Measurements from ENCODE around the gene TMEM200A.

TMEM200A gene

GRCh38 chr6:130426066-130426721 lies 60.4 kb downstream of the TMEM200A start:
- DNase-seq = no peak

GRCh38 chr6:130431346-130431852 lies 65.6 kb downstream of the TMEM200A start:
- DNase-seq = no peak

GRCh38 chr6:130432838-130433237 lies 67.0 kb downstream of the TMEM200A start:
- DNase-seq = no peak

- no peak for DNase-seq
These were observed 68.5 kb downstream of the TMEM200A start for GRCh38 chr6:130434174-130434873.

- DNase-seq = no peak
These were observed 69.4 kb downstream of the TMEM200A start for GRCh38 chr6:130435181-130435580.

- DNase-seq = no peak
These were observed 72.1 kb downstream of the TMEM200A start for GRCh38 chr6:130437961-130438360.

GRCh38 chr6:130447374-130447773 lies 81.6 kb downstream of the TMEM200A start:
- DNase-seq = no peak

GRCh38 chr6:130452336-130452735 lies 86.5 kb downstream of the TMEM200A start:
- no peak for DNase-seq

GRCh38 chr6:130453230-130453629 lies 87.4 kb downstream of the TMEM200A start:
- DNase-seq = no peak

GRCh38 chr6:130457605-130458004 lies 91.8 kb downstream of the TMEM200A start:
- no peak for DNase-seq

GRCh38 chr6:130459316-130459715 lies 93.5 kb downstream of the TMEM200A start:
- DNase-seq = no peak

- no peak for DNase-seq
These were observed 95.1 kb downstream of the TMEM200A start for GRCh38 chr6:130460934-130461333.

GRCh38 chr6:130466052-130466747 lies 100.4 kb downstream of the TMEM200A start:
- DNase-seq = no peak

GRCh38 chr6:130466748-130467061 lies 100.9 kb downstream of the TMEM200A start:
- DNase-seq = no peak

GRCh38 chr6:130467146-130468050 lies 101.6 kb downstream of the TMEM200A start:
- DNase-seq = no peak

GRCh38 chr6:130470766-130471165 lies 104.9 kb downstream of the TMEM200A start:
- no peak for DNase-seq

- no peak for DNase-seq
These were observed 108.1 kb downstream of the TMEM200A start for GRCh38 chr6:130473886-130474285.

GRCh38 chr6:130482645-130483390 lies 117.0 kb downstream of the TMEM200A start:
- DNase-seq = no peak

GRCh38 chr6:130485870-130486269 lies 120.1 kb downstream of the TMEM200A start:
- no peak for DNase-seq

GRCh38 chr6:130486417-130486816 lies 120.6 kb downstream of the TMEM200A start:
- DNase-seq = no peak

GRCh38 chr6:130489514-130489913 lies 123.7 kb downstream of the TMEM200A start:
- no peak for DNase-seq

All from DMS79 treated with DMSO at 0.1 percent for 48 hours (cell line).